Suppressor macrophage (primary cell): ENCODE results near the gene CTDP1.

Experiments
- DNase-seq, 4 experiments: peaks; one replicate each; pipeline ENCODE4 v3.0.0-alpha.2; 2020 to 2022

The CTDP1 gene

DNA sequence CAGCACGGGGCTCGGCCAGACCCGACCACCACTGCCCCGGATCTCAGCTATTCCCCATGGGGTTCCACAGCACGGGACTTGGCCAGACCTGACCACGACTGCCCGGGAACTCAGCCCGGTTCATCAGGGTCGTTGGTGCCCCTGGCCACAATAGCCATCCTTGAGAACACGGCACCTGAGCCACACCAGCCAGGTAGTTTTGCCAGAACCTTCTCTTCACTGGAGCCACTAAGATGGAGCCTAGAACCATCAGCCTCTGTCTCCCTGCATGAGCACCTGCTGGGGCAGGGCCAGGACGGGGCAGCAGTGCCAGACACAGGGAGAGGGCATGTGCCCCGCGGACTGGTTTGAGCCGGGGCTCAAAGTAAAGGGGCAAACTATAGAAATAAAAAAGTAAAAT lies 106.7 kb downstream of the CTDP1 start:
- no peak for DNase-seq

- no peak for DNase-seq
These were observed 107.4 kb downstream of the CTDP1 start for GRCh38 chr18:79786786-79787526.

DNA sequence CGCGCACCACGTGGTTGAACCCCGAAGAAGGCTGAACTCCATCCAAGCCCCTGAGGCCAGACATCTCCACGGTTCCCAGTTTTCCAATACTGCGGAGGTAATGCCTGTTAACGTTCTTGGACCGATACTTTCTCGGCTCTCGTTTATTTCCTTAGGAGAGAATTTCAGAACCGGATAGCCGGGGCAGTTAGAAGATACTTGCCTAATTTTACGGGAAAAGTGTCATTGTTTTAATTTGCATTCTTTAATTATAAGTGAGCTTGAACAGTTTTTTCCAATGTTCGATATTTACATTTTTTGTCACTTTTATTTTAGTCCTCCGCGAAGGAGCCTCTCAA lies 107.9 kb downstream of the CTDP1 start:
- DNase-seq = no peak

GRCh38 chr18:79787865-79788733 lies 108.5 kb downstream of the CTDP1 start:
- DNase-seq = peak in 2 of 4 experiments; percentile 14 to 20

DNA sequence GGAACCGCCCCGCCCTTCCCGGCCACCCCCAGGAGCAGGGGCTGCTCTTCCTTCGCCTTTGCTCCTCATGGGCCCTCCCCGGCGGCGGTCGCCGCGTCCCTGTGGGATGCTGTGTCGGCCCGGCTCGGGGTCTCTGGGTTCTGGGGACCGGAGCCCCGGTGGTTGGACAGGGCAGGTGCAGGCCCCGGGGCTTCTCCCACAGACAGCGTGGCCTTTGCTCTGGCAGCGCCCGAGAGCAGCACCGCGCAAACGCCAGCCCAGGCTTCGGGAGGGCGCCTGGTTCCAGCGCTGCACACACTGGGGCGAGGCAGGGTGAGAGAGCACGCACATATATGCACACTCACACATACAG lies 109.1 kb downstream of the CTDP1 start:
- no peak for DNase-seq

DNA sequence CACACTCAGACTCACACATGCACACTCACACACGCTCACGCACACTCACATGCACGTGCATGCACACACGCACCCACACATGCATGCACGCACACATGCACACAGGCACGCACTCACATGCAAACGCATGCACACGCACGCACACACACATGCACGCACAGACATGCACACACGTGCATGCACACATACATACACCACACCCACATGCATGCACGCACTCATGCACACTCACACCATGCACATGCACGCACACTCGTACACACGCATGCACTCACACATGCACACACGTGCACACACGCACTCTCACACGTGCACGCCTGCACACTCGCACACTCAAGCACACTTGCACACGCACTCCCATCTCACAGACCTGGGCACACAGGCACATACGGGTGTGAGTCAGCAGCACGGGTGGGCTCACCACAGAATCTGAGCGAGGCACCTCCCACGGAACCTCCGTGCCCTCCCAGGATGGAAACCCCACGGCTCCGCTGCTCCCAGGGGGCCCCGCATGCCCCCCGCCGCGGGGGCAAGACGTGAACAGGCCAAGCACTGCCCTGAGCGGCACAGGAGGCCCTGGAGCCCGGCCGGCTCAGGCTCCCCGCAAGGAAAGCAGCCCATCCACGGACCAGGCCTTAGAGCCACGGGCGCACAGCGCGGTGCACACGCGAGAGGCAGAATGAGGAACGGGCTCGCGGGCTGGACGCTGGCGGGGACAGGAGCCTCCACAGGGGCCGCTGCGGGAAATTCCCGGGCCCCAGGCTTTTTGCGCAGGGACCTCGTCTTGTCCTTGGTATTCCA lies 109.7 kb downstream of the CTDP1 start:
- no peak for DNase-seq

- DNase-seq = no peak
These were observed 110.6 kb downstream of the CTDP1 start for GRCh38 chr18:79789901-79790890.

DNA sequence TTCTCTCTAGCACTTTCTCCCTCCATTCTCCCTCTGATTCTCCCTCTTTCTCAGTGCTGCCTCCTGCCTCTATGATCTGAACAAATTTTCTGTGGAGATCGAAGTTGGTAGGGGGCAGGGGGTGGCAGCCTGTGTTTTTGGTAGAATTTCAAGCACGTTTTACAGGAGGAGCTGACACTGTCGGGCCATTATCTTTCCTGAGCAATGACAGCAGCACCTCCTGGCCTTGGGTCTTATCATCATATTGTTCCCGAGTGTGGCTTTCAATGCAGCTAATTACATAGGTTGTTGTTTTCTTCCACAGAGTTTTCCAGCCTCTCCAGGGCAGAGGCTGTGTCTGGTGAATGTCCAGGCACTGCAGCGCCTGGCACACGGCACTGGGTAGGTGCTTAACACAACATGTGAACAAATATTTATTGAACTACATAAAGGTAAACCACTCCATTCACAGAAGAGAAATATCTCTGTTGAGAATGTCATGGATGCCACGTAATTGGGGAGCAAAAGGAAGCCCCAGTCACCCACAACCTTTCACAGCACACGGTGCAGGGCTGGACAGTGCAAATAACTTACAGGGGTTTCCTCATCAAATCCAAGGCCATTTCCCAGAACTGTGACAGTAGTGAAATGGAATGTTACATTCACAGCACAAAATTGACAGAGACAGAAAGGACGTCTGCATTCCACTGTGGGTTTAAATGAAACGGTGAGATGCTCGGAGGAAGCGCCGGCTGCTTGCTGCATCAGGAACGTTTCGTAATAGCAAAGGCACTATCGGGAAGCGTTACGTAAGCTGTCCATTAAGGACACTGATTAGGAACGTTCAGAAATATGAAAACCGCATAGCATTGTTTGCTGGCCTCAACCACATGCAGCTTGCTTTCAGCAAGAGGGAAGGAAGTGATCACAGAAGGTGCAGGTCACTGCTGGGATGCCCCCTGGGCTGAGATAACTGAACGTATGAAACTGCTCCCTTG lies 111.7 kb downstream of the CTDP1 start:
- peak; percentile 64 to 80 (median 76) for DNase-seq

DNA sequence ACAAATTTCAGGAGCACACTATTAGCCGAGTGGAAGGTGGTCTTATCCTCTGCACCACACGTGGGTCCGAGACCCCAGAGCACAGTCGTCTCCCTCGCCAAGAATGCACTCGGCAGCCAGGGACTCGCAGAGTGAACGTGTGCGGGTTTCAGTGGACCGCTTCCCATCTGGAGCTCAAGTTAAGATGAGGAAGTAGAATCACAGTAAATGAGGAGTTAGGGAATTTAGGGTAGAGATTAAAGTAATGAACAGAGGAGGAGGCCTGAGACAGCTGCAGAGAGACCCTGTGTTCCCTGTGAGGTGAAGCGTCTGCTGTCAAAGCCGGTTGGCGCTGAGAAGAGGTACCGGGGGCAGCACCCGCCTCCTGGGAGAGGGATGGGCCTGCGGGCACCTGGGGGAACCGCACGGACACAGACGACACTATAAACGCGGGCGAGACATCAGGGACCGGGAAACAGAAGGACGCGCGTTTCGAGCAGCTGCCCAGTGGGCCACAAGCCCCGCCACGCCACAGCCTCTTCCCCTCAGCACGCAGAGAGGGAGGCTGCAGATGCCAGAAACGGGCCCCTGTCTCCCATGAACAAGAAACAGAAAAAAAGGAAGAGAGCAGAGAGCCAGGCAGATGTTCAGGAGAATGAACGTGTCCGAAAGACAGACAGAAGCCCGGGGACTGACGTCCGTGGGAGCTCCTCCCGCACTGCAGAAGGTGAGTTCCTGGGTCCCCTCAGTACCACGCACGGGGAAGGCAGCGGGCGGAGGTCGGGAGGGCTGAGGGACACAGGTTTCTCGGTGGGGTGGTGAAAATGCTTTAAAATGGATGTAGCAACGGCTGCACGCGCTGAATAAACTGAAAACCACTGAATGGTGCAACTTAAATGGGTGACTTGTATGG lies 112.7 kb downstream of the CTDP1 start:
- DNase-seq = peak in 3 of 4 experiments; percentile 24 to 44 (median 40)

- DNase-seq = peak; percentile 48 to 69 (median 62)
These were observed 113.4 kb downstream of the CTDP1 start for GRCh38 chr18:79792988-79793355.

DNA sequence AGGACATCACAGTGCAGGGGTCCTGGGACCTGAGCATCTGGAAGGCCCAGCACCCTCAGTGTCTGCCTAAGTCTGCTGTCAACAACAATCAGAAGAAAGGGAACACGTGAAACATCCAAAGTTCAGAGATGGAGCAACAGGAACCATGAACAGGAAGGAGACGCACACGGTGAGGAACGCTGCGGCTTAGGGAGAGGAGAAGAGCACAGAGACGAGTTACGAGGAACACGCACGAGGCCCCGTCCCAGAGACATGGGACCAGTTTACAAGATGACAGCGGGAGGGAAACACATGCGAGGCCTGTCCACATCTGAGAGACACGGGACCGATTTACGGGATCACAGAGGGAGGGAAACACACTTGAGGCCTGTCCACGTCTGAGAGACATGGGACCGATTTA lies 115.2 kb downstream of the CTDP1 start:
- peak in 3 of 4 experiments; percentile 37 to 53 (median 44) for DNase-seq

GRCh38 chr18:79795446-79795845 lies 115.8 kb downstream of the CTDP1 start:
- DNase-seq = no peak

- DNase-seq = peak in 2 of 4 experiments; percentile 17 to 23
These were observed 116.4 kb downstream of the CTDP1 start for GRCh38 chr18:79796016-79796415.

- DNase-seq = no peak
These were observed 117.2 kb downstream of the CTDP1 start for GRCh38 chr18:79796531-79797405.

GRCh38 chr18:79797518-79798345 lies 118.1 kb downstream of the CTDP1 start, which contains the start of gene KCNG2:
TSS of gene KCNG2 (plus strand) at chr18:79797938. CDS start at chr18:79863668, 65,730 bp downstream.
- peak in 2 of 4 experiments; percentile 41 to 67 for DNase-seq

DNA sequence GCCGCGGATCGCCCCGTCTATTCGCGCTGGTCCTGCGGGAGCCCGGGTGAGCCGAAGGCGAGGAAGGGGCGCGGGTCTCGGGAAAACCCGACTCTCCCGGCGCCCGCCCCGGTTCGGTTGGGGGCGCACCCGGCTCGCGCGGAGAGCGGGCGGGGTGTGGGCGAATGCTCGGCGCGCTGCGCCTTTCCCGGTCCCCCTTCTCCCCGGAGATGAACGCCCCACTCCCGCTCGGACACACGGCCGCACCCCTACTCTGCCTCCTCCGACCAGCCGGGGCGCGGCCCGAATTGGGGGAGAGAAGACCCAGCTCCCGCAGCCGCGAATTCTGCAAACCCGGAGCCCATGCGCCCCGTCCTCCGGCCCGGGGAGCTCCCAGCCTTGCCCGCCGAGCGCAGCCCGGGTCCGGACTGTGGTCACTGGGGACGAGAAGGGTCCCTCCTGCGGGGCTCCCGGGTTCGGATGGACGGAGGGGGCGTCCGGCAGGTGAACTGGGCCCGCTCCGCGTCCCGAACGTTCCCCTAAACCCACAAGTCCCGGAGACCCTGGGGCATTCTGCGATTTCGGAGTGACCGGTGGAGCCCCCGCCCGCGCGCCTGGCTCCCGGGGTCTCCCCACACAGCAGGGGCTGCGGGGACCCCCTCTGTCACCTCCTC lies 118.9 kb downstream of the CTDP1 start:
- DNase-seq = no peak

GRCh38 chr18:79798999-79799370 lies 119.4 kb downstream of the CTDP1 start:
- DNase-seq = no peak
